ENCODE data around the gene SKA3. TPM values are rescaled to one million over a fixed set of nuclear protein-coding genes. Genes with fewer than 3 reads are reported as not detected.

The SKA3 gene
- total and polyA plus RNA-seq, 2 of the 13 experiments (the other 11 are each of a cell fraction or from before 2014, with no cell fraction given): 7.2 to 10.8 TPM

DNA sequence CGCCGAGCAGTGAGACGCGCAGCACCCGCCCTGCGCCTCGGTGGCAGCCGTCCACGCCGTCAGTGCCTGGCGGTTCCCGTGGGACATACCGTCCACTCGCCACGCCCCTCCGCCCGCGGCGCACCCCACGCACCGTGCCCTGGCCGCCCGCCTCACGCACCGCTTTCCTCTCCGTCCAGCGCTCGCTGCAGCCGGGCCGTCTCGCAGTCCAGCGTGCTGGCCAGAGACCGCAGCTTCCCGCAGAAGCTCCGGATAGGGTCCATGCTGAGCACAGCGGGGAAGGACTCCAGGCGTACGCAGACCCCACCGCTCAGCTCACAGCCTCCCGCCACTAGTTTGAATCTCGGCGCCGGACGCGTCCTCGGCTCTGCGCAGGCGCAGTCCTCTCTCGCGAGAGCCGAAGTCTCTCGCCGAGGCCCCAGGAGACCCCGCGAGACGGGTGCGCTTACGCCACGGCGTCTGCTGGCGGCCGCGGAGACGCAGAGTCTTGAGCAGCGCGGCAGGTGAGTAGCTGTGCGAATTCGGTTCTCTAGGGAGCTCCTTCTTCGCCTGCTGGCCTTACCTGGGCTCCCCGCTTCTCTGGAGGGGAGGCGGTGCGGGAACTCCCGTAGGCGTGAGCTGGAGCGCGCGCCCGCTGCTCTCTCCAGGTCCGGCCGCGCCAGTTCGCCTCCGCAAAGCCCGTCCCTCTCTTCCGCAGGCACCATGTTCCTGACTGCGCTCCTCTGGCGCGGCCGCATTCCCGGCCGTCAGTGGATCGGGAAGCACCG is at the start of gene SKA3, which contains the start of gene MRPL57 (continued):
- TF ChIP-seq ARNT2 (CRISPR knock-in tag; IDR thresholded peaks at IDR 0.05; ENCODE audit: low read depth) (peak; percentile 100), AHR (CRISPR knock-in tag; IDR thresholded peaks at IDR 0.05) (0 out of 2 replicates have a peak, but pooled peaks have one; percentile 61), ZNF558 (CRISPR knock-in tag; IDR thresholded peaks at IDR 0.05; ENCODE audit: borderline replicate concordance) (peak; percentile 77; the same call in 1 of the 2 replicates), MLLT10 (CRISPR knock-in tag; IDR thresholded peaks at IDR 0.05) (no peak), ZNF232 (CRISPR knock-in tag; IDR thresholded peaks at IDR 0.05; ENCODE audit: borderline replicate concordance) (no peak), ZNF10 (CRISPR knock-in tag; IDR thresholded peaks at IDR 0.05; ENCODE audit: borderline replicate concordance, low read depth) (no peak), BORCS8-MEF2B (CRISPR knock-in tag; IDR thresholded peaks at IDR 0.05) (peak; percentile 76; the same call in 1 of the 2 replicates), MXD4 (CRISPR knock-in tag; IDR thresholded peaks at IDR 0.05) (peak; percentile 98), KDM6A (CRISPR knock-in tag; IDR thresholded peaks at IDR 0.05; ENCODE audit: low read depth) (no peak), SP5 (CRISPR knock-in tag; IDR thresholded peaks at IDR 0.05; ENCODE audit: borderline replicate concordance, low read depth) (no peak), ZNF484 (CRISPR knock-in tag; IDR thresholded peaks at IDR 0.05; ENCODE audit: borderline replicate concordance, low read depth) (no peak), ZNF670 (CRISPR knock-in tag; IDR thresholded peaks at IDR 0.05; ENCODE audit: borderline replicate concordance) (peak; percentile 58; the same call in 1 of the 2 replicates), MED1 (CRISPR knock-in tag; IDR thresholded peaks at IDR 0.05) (peak; percentile 82), FOXA1 (IDR thresholded peaks at IDR 0.05) (no peak), FOXA1 (CRISPR knock-in tag; IDR thresholded peaks at IDR 0.05) (no peak), EED (CRISPR knock-in tag; IDR thresholded peaks at IDR 0.05) (no peak; the same call in 1 of the 2 replicates), TSC22D2 (CRISPR knock-in tag; IDR thresholded peaks at IDR 0.05; ENCODE audit: borderline replicate concordance) (peak; percentile 82; the same call in 1 of the 2 replicates)
- TF ChIP-seq, protein P1, sequence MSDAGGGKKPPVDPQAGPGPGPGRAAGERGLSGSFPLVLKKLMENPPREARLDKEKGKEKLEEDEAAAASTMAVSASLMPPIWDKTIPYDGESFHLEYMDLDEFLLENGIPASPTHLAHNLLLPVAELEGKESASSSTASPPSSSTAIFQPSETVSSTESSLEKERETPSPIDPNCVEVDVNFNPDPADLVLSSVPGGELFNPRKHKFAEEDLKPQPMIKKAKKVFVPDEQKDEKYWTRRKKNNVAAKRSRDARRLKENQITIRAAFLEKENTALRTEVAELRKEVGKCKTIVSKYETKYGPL (CRISPR knock-in tag; IDR thresholded peaks at IDR 0.05): no peak; the same call in 1 of the 2 replicates
- TF ChIP-seq, protein P2, sequence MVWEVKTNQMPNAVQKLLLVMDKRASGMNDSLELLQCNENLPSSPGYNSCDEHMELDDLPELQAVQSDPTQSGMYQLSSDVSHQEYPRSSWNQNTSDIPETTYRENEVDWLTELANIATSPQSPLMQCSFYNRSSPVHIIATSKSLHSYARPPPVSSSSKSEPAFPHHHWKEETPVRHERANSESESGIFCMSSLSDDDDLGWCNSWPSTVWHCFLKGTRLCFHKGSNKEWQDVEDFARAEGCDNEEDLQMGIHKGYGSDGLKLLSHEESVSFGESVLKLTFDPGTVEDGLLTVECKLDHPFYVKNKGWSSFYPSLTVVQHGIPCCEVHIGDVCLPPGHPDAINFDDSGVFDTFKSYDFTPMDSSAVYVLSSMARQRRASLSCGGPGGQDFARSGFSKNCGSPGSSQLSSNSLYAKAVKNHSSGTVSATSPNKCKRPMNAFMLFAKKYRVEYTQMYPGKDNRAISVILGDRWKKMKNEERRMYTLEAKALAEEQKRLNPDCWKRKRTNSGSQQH (CRISPR knock-in tag; IDR thresholded peaks at IDR 0.05; ENCODE audit: low read depth): peak; percentile 95
- TF ChIP-seq, protein P3, sequence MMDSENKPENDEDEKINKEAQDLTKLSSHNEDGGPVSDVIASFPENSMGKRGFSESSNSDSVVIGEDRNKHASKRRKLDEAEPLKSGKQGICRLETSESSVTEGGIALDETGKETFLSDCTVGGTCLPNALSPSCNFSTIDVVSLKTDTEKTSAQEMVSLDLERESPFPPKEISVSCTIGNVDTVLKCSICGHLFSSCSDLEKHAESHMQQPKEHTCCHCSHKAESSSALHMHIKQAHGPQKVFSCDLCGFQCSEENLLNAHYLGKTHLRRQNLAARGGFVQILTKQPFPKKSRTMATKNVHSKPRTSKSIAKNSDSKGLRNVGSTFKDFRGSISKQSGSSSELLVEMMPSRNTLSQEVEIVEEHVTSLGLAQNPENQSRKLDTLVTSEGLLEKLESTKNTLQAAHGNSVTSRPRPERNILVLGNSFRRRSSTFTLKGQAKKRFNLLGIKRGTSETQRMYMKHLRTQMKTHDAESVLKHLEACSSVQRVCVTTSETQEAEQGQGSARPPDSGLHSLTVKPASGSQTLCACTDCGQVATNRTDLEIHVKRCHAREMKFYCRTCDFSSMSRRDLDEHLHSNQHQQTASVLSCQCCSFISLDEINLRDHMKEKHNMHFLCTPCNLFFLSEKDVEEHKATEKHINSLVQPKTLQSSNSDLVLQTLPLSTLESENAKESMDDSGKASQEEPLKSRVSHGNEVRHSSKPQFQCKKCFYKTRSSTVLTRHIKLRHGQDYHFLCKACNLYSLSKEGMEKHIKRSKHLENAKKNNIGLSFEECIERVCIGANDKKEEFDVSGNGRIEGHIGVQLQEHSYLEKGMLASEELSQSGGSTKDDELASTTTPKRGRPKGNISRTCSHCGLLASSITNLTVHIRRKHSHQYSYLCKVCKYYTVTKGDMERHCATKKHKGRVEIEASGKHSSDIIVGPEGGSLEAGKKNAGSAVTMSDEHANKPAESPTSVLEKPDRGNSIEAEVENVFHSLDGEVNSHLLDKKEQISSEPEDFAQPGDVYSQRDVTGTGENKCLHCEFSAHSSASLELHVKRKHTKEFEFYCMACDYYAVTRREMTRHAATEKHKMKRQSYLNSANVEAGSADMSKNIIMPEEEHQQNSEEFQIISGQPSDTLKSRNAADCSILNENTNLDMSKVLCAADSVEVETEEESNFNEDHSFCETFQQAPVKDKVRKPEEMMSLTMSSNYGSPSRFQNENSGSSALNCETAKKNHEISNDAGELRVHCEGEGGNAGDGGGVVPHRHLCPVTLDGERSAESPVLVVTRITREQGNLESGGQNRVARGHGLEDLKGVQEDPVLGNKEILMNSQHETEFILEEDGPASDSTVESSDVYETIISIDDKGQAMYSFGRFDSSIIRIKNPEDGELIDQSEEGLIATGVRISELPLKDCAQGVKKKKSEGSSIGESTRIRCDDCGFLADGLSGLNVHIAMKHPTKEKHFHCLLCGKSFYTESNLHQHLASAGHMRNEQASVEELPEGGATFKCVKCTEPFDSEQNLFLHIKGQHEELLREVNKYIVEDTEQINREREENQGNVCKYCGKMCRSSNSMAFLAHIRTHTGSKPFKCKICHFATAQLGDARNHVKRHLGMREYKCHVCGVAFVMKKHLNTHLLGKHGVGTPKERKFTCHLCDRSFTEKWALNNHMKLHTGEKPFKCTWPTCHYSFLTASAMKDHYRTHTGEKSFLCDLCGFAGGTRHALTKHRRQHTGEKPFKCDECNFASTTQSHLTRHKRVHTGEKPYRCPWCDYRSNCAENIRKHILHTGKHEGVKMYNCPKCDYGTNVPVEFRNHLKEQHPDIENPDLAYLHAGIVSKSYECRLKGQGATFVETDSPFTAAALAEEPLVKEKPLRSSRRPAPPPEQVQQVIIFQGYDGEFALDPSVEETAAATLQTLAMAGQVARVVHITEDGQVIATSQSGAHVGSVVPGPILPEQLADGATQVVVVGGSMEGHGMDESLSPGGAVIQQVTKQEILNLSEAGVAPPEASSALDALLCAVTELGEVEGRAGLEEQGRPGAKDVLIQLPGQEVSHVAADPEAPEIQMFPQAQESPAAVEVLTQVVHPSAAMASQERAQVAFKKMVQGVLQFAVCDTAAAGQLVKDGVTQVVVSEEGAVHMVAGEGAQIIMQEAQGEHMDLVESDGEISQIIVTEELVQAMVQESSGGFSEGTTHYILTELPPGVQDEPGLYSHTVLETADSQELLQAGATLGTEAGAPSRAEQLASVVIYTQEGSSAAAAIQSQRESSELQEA (CRISPR knock-in tag; IDR thresholded peaks at IDR 0.05; ENCODE audit: not compliant biosample characterization): peak; percentile 33
